Right lobe of liver (tissue), 4 donors: ENCODE data around the gene RSU1.

Experiments used
- CTCF ChIP-seq, 4 donors: fragments of 200-600 bp in 3 of 4; fragments of 450-650 bp in 1 of 4; IDR thresholded peaks; one replicate each; pipeline versions ENCODE4 v1.5.1 to v1.8.0; 2016 to 2022; ENCODE audit warnings: antibody characterized with exemption in 4 of 4, mild to moderate bottlenecking in 2 of 4
- POLR2A ChIP-seq: fragments of 450-650 bp; IDR thresholded peaks from one replicate; pipeline ENCODE4 v1.6.1; 2017; ENCODE audit warnings: antibody characterized with exemption, mild to moderate bottlenecking
- donor health status: DM: no; HTN: no; CAD: no.
- donor health status: DM: no; HTN: no; CAD: no.
- donor health status: DM: no; HTN: yes; CAD: no.

- no peak for TF ChIP-seq CTCF (IDR thresholded peaks at IDR 0.05)
- TF ChIP-seq POLR2A = no peak
Observed at GRCh38 chr10:16562891-16563290, 254.3 kb downstream of the RSU1 start.
